ENCODE measurements around the gene LINC01488. TPM values are rescaled to one million over a fixed set of nuclear protein-coding genes. Genes with fewer than 3 reads are reported as not detected.

The LINC01488 gene
- polyA plus RNA-seq, 4 donors: 0.03 TPM; not detected in 3

DNA sequence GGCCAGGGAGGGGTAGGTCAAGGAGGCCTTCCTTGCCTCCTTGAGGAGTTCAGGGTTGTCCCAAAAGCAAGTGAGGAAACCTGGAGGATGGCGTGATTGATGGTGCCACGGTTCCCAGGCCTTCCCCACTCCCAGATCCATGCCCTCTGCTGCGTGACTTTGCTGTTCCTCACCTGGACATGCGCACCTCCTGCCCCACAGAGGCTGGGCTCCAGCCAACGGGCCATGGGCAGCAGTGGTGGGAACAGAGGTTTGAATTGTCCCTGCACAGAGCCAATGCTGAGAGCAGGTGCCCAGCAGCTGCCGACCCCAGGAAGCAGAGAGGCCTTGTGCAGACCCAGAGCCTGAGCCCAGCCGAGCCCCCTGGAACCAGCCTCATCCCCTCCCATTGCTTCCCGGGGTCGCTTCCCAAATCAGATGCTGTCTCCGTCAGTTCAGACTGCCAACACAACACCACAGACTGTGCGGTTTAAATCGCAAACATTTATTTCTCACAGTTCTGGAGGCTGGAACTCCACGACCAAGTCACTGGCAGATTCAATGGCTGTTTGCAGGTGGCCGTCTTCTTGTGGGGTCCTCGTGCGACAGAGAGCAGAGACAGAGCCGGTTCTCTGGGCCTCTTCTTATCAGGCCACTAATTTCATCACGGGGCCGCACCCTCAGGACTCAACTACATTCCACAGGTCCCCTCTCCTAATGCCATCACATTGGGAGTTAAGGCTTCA is 6.2 kb upstream of the LINC01488 start:
- DNase-seq (ENCODE audit: low read depth in 4 of 4, low spot score in 3 of 4): no peak

DNA sequence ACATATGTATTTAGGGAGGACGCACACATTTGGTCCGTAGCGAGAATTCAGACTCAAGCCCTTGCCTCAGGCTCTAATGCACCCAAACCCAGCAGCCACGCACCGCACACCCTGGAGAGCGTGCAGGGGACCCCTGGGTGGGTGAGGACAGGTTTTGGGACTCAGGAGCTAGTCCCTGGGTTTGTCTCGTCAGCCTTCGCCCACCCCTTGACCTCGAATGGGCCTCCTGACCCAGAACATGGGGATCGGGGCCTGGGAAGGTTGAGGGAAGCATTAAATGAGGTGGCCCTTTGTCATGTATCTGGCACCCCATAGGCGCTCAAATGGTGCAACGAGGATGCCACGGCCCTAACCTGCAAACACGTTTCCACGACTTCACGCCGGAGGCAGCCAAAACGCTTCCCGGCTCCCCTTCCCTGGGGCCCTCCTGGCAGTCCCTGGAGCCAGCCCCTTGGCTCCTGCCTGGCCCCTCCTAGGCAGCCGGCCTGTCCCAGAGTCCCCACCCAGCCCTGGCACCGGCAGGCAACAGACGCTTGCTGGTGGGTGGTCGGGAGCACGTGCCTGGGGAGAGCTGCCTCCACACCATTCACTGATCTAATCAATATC is 5.5 kb upstream of the LINC01488 start:
- no peak for DNase-seq (ENCODE audit: low read depth in 4 of 4, low spot score in 3 of 4)

DNA sequence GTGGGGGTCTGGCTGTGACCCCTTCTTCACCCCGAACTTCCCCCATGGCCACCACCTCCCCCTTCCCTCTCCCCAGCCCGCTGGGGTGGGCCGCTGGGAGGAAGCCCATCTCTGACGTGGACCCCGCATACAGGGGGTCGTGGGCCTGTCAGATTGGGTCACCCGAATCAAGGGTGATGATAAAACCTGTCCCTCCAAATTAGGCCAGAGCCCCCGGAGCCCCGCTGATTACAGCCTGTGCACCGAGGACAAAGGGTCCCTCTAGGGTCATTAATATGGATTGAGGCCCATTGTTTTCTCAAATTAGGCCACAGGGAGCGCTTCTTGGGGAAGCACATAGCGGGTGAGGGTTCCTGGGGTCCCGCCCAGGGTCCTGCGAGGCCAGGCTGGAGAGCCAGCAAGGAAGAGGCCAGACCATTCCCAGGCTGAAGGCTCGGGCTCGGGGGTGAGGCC is 4.9 kb upstream of the LINC01488 start:
- DNase-seq (ENCODE audit: low read depth in 4 of 4, low spot score in 3 of 4): no peak

DNA sequence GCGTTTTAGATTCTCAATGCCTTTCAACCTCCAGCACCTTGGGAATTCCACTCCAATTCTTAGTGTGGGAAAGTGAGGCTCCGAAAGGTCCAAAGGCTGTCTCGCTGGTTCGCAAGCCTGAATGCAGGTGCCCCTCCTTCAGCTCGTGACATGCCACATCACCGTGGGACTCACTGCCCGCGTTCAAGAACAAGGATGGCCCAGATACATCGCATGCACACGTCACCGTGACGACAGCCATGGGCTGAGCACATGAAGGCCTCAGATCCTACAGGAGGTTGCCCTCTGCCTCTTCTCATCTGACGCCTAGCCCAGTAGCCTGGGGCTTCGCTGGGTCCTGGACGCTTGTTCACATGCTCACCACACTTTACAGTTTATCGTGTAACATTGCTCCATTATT is 4.4 kb upstream of the LINC01488 start:
- no peak for DNase-seq (ENCODE audit: low read depth in 4 of 4, low spot score in 3 of 4)

DNA sequence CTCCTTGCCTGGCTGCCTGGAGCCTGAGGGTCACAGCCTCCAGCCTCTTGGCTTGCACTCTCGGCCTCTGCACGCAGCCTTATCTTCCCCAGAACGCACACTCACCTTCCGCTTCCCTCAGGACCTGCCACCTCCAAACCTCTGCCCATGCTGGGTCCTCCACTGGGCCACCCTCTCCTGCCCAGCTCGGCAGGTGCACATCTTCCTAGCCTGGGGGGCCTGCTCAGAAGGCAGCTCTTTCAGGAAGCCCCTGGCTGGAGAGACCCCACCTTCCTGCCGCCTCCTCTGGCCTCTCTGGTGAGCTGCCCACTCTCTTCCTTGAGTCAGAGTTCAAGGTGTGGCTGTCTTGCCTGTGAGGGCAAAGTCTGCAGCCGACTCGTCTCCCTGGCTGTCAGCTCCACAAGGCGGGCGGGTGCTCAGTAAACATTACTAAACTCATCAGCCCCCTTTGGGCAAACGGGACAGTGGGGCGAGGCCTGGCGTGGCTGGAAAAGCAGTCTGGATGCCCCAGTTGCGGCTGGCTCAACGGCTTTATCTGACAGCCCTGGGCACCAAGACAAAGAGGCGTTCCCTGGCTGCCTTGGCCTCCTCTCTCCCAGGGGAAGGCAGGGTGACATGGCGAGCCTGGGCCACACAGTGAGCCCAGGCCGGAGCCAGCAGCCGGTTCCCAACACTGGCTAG is 1.7 kb upstream of the LINC01488 start:
- DNase-seq (ENCODE audit: low read depth in 4 of 4, low spot score in 3 of 4): no peak

- DNase-seq (ENCODE audit: low read depth in 4 of 4, low spot score in 3 of 4): no peak
These were observed 693 bp upstream of the LINC01488 start for GRCh38 chr11:69480547-69481392.

DNA sequence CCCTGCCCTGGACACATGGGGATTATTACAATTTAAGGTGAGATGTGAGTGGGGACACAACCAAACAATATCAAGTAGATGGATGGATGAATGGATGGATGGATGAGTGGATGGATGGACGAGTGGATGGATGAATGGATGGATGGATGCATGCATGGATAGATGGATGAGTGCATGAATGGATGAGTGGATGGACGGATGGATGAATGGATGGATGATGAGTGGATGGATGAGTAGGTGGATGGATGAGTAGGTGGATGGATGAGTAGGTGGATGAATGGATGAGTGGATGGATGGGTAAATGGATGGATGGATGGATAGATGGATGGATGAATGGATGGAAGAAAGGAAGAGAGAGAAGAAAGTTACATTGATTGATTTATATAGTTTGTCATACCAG is 859 bp downstream of the LINC01488 start:
- no peak for DNase-seq (ENCODE audit: low read depth in 4 of 4, low spot score in 3 of 4)

GRCh38 chr11:69483170-69483569 is 1.7 kb downstream of the LINC01488 start:
- DNase-seq (ENCODE audit: low read depth in 4 of 4, low spot score in 3 of 4): no peak

DNA sequence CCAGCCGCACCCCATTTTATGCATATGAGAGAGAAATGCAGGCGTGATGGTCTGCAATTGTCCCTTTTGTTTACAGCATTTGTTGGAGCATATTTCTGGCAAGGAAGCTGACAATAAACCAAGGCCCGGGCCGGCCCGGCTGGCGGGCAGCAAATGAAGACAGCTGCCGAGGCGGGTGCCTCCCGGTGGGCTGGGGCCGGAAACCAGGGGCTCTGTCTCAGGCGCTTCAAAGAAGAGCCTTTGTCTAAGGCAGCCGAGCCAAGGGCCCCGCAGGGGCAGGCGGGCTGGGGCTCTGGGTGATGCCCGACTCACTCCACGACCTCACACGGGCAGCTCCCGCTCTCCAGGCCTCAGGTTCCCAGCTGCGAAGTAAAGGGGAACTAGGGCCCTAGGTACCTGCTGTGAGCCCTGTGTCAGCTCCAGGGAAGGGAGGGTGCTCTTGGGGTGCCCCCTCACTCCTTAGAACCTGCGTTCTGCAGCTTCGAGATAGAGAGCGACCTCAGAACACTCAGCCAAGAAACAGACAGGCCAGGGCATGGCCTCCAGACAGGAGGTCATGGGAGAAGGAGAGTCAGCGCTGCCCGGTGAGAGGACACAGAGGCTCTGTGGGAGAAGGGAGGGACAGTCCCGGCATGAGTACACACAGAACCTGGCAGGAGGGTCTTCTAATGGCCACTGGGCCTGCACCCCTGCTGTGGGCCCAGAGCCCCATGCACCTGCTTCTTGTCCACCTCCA is 2.4 kb downstream of the LINC01488 start:
- no peak for DNase-seq (ENCODE audit: low read depth in 4 of 4, low spot score in 3 of 4)

DNA sequence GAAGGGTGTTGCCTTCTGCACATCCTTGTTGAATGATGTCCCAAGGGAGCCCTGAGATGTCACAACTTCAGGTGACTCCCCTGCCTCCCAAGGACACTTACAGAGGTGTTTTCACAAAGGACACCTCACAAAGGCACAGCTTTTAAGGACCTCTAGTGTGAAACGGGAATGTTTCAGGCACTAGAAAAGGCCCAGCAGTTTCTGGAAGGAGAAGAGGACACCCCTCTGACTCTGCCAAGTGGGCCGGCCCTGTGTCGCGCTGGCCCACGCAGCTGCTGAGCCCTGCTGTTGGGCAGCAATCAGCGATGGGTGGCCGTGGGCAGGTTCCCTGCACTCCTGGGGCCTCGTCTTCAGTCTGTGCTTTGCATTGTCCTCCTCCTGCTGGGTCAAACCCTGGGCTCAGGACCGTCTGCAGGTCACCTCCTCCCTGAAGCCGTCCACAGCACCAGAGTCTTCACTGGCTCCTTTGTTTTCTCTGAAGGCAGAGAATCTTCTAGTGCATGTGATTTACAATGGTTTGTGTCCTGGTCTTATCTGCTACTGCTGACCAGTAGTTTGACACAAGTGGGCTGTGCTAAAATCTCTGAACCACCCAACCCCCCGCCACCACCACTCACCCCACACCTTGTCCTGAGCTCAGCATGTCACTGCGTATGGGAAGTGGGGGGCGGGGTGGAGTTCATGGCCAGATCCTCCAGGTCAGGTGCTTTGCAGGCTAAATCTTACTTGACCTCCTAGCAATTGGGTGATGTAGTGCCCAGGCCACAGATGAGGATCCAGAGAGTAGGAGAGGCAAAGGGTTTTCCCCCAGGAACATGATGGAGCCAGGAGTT is 3.2 kb downstream of the LINC01488 start:
- no peak for DNase-seq (ENCODE audit: low read depth in 4 of 4, low spot score in 3 of 4)

- no peak for DNase-seq (ENCODE audit: low read depth in 4 of 4, low spot score in 3 of 4)
These were observed 4.0 kb downstream of the LINC01488 start for GRCh38 chr11:69485337-69486041.

DNA sequence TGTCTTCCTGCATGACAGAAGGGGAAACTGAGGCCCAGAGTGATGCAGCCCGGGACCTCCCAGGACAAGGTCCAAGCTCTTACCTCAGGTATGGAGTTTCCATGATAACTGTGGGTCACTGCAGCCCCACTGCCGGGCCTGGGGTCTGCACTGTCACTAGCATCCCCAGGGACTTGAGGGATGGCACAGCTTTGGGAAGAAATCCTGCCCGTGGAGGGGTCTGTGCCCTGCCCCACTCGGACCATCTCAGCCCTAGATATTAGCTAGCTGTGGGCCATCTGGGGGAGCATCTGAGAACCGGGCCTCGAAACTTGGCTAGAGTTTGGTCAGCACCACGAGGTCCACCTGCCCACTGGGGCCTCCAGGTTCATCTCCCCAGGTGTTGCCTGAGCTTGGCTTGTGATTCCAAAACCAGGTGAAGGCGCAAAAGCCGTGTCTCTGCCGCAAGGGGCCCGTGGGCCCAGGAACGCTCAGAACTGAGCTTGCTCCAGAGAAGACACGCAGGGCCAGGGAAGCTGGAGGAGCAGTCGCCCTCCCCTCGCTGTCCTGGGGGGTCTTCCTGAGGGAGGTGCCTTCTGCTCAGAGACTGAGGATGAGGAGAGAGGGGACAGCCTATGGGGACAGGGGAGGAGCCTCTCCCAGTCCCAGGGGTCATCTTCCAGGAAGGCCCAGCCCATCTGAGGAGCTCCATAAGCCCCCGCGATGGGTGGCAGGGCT is 4.8 kb downstream of the LINC01488 start:
- DNase-seq (ENCODE audit: low read depth in 4 of 4, low spot score in 3 of 4): no peak

- no peak for DNase-seq (ENCODE audit: low read depth in 4 of 4, low spot score in 3 of 4)
These were observed 5.4 kb downstream of the LINC01488 start for GRCh38 chr11:69486773-69487291.

DNA sequence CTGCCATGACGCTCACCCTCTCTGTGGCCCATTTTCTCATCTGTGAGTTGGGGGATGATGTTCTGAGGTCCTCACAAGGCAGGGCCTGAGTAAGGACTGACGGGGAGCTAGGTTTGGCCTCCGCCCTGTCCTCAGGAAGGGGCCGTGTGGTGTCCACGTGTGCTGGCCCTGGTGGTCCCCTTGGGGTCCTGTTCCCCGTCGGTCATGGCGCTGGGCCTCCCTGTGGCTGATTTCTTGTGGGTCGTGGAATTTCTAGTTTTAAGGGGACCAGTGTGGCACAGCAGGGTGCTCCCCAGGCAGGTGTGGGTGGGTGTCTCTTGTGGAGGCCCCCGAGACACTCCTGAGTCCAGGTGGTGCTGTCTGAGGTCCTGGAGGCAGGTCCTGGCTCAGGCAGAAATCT is 5.9 kb downstream of the LINC01488 start:
- no peak for DNase-seq (ENCODE audit: low read depth in 4 of 4, low spot score in 3 of 4)

- no peak for DNase-seq (ENCODE audit: low read depth in 4 of 4, low spot score in 3 of 4)
These were observed 6.5 kb downstream of the LINC01488 start for GRCh38 chr11:69487849-69488542.

DNA sequence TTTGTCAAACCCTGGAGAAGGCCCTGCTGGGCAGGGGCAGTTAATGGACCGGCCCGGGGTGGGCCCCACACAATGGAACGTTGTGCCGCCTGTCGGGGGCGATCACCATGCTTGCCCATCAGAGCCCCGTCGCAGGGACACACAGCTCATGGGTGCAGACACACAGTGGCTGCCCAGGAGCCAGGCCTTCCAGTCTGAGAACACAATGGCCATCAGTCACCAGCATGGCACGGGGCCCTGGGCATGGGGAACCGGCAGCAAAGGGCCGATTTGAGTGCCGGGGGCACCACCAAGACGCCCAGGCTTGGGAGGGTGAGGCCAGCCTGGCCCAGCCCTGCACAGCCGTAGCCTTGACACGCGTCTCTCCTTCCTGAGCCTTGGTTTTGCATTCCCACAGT is 7.1 kb downstream of the LINC01488 start:
- no peak for DNase-seq (ENCODE audit: low read depth in 4 of 4, low spot score in 3 of 4)

DNA sequence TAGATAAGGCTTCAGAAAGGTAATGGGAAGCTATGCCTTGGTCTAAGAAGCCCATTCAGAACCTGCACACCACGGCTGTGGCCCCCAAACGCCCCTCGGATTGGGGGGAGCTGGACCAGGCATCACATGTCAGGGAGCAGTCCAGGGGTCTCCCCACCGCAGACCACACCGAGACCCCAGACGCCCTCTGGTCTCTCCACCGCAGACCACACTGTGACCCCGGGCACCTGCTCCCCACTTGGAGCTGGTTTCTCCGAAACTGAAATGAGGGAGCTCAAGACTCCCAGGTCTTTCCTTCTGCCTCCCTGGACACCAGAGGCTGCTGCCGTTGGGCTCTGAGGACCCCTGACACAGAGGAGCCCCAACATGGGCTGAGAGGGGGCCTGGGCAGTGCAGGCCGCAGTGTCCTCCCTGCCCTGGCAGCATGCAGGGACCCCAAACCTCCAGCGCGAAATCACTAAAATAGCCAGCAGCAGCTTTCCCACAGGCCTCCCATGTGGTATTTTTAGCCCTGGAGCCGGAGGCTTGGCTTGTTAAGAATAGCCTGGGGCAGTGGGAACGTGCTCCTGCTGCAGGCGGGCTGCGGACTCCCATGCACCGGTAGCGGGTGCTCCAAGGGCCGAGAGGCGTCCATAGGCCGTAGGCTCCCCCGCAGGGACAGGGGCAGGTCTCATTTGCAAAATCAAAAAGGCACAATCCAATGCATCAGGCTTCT is 7.7 kb downstream of the LINC01488 start:
- no peak for DNase-seq (ENCODE audit: low read depth in 4 of 4, low spot score in 3 of 4)
